Ovary (tissue), 9 donors: Measurements from ENCODE around the gene DCLK3. TPM values are rescaled to one million over a fixed set of nuclear protein-coding genes. Genes with fewer than 3 reads are reported as not detected.

ENCODE experiments used
- DNase-seq, 5 donors: peaks; one replicate each; pipeline ENCODE4 v3.0.0-alpha.2; 2019 to 2020
- H3K27ac ChIP-seq, 2 donors: fragments of 200-600 bp; one replicate each; pipeline versions ENCODE4 v1.5.1 to v1.8.0; 2019 to 2022
- H3K27me3 ChIP-seq: fragments of 200-600 bp; one replicate; pipeline ENCODE4 v1.8.0; 2022
- H3K36me3 ChIP-seq: fragments of 200-600 bp; sonication (generic); one replicate; pipeline ENCODE4 v1.5.1; 2019
- H3K4me1 ChIP-seq: one replicate; pipeline ENCODE4 v1.8.1; 2013; ENCODE audit warnings: mild to moderate bottlenecking, moderate library complexity; ENCODE audit not compliant: insufficient read depth
- H3K4me3 ChIP-seq: fragments of 200-600 bp; sonication (generic); one replicate; pipeline ENCODE4 v1.5.1; 2017
- H3K9me3 ChIP-seq, 2 donors: fragments of 200-600 bp in 1 of 2; sonication (generic) in 1 of 2; one replicate each; pipeline versions ENCODE4 v1.5.1 to v1.8.1; 2013 to 2019; ENCODE audit warnings: mild to moderate bottlenecking in 1 of 2, moderate library complexity in 1 of 2
- CTCF ChIP-seq, 3 donors: fragments of 450-650 bp in 2 of 3; fragments of 200-600 bp in 1 of 3; IDR thresholded peaks; one replicate each; pipeline versions ENCODE4 v1.5.1 to v1.8.0; 2016 to 2022; ENCODE audit warnings: antibody characterized with exemption in 3 of 3, mild to moderate bottlenecking in 1 of 3
- EP300 ChIP-seq: sonication (generic); formaldehyde crosslinking; IDR thresholded peaks from one replicate; pipeline ENCODE4 v1.6.1; 2017; ENCODE audit warnings: antibody characterized with exemption
- POLR2A ChIP-seq: fragments of 450-650 bp; IDR thresholded peaks from one replicate; pipeline ENCODE4 v1.6.1; 2017; ENCODE audit warnings: antibody characterized with exemption, mild to moderate bottlenecking, moderate library complexity
- whole genome bisulfite sequencing, 3 donors: extraction: QIAGEN DNeasy Blood & Tissue Kit in 1 of 3; methylation state at CpG; one replicate each; pipeline versions ENCODE4 v1.1.5 to v1.1.7; 2013 to 2017; 5-methylcytosine and 5-hydroxymethylcytosine counted together
- intact Hi-C, 4 donors: fragments of 100-400 bp; cut with DNase I; formaldehyde crosslinking; loops; one replicate each; pipeline versions ENCODE4 v1.11.0 to v1.15.1; 2022 to 2023
- polyA plus RNA-seq, 2 donors: library from polyadenylated mRNA; stranded (reverse); fragments of 200-250 nt in 1 of 2; fragments of 350-450 nt in 1 of 2; fragmentation: Illumina TruSeq in 1 of 2; extraction: RNeasy Lipid Tissue Mini Kit (QIAGEN cat#74804) in 1 of 2; gene quantifications; one replicate each; pipeline ENCODE4 v1.2.3, GENCODE V29; 2013 to 2014
- total RNA-seq, 7 donors: library from RNA; depleted of rRNA in 2 of 7; stranded (reverse); fragments of >200 nt in 2 of 7; fragmentation: NEBNext Ultra II Directional in 3 of 7; extraction: Animal tissue kit (Norgen Biotek cat#: 25700) in 3 of 7; gene quantifications; one replicate each; pipeline versions ENCODE4 v1.1.0 to v1.2.4, GENCODE V29; 2016 to 2023
- donor health status: DM: no; HTN: no; CAD: no; lungs with moderate emphysema.
- donor health status: DM: no; HTN: no; CAD: no.
- donor health status: Bipolar disorder and iron deficiency.
- donor health status: DM: yes; HTN: yes; CAD: no.
- donor health status: DM: no; HTN: no; CAD: no.
- donor health status: DM: yes; HTN: yes; CAD: no.

Gene DCLK3
- total and polyA plus RNA-seq, 9 donors, result under 0.01 to 0.12 (median 0.05) TPM; not detected in 4

- Histone ChIP-seq H3K36me3 (no peaks in the 10 kb centered on the region), H3K27me3 (no peaks in the 10 kb centered on the region), H3K27ac (no peak overlapping the region), H3K4me1 (no peaks in the 10 kb centered on the region), H3K9me3 (no peaks in the 10 kb centered on the region), H3K4me3 (no peak overlapping the region)
- intact Hi-C loops, result no loop called here
- WGBS, 3 donors, result 91 to 98% (median 92%) methylated on average over 2 of the region's 2 CpGs
- TF ChIP-seq EP300 (no peak), CTCF (IDR thresholded peaks at IDR 0.05) (no peak), POLR2A (no peak)
- no peak for DNase-seq
Measured at GRCh38 chr3:36804295-36805055, 40.1 kb upstream of the DCLK3 start.

- no peak for DNase-seq
- H3K27me3 ChIP-seq, result no peaks in the 10 kb centered on the region
- no peak overlapping the region for H3K4me3 ChIP-seq
- H3K4me1 ChIP-seq, result no peaks in the 10 kb centered on the region
- H3K9me3 ChIP-seq, result no peaks in the 10 kb centered on the region
- WGBS, 3 donors, result 94 to 96% (median 96%) methylated on average over 5 of the region's 5 CpGs
- no peaks in the 10 kb centered on the region for H3K36me3 ChIP-seq
- TF ChIP-seq EP300, result no peak
- no peak for TF ChIP-seq CTCF (IDR thresholded peaks at IDR 0.05)
- no peak for TF ChIP-seq POLR2A
- intact Hi-C loops, result no loop called here
- no peak overlapping the region for H3K27ac ChIP-seq
Measured at GRCh38 chr3:36803091-36803791, 38.9 kb upstream of the DCLK3 start.

GRCh38 chr3:36800533-36801116 lies 36.3 kb upstream of the DCLK3 start:
- TF ChIP-seq POLR2A, result no peak
- no peak for TF ChIP-seq EP300
- TF ChIP-seq CTCF (IDR thresholded peaks at IDR 0.05), result no peak
- Histone ChIP-seq H3K9me3 (no peaks in the 10 kb centered on the region), H3K27ac (no peak overlapping the region), H3K4me3 (no peak overlapping the region), H3K4me1 (no peaks in the 10 kb centered on the region), H3K27me3 (no peaks in the 10 kb centered on the region), H3K36me3 (no peaks in the 10 kb centered on the region)
- intact Hi-C loops, result no loop called here
- no peak for DNase-seq
- WGBS, 3 donors, result 55 to 66% (median 58%) methylated on average over 3 of the region's 3 CpGs

- intact Hi-C loops, result no loop called here
- no peaks in the 10 kb centered on the region for H3K36me3 ChIP-seq
- no peaks in the 10 kb centered on the region for H3K9me3 ChIP-seq
- TF ChIP-seq POLR2A, result no peak
- DNase-seq, result no peak
- no peaks in the 10 kb centered on the region for H3K4me1 ChIP-seq
- no peak overlapping the region for H3K27ac ChIP-seq
- no peaks in the 10 kb centered on the region for H3K27me3 ChIP-seq
- no peak overlapping the region for H3K4me3 ChIP-seq
Measured at GRCh38 chr3:36796881-36797280, 32.5 kb upstream of the DCLK3 start.

GRCh38 chr3:36796161-36796560 lies 31.8 kb upstream of the DCLK3 start:
- TF ChIP-seq CTCF (IDR thresholded peaks at IDR 0.05), result no peak
- TF ChIP-seq EP300, result no peak
- WGBS, 3 donors, result 38 to 50% (median 44%) methylated on average over 2 of the region's 2 CpGs
- no peak overlapping the region for H3K27ac ChIP-seq
- no peaks in the 10 kb centered on the region for H3K9me3 ChIP-seq
- H3K36me3 ChIP-seq, result no peaks in the 10 kb centered on the region
- no peaks in the 10 kb centered on the region for H3K4me1 ChIP-seq
- no peak overlapping the region for H3K4me3 ChIP-seq
- no peak for DNase-seq
- H3K27me3 ChIP-seq, result no peaks in the 10 kb centered on the region
- intact Hi-C loops, result no loop called here
